Measurements from ENCODE around the gene CEP57L1. TPM values are rescaled to one million over a fixed set of nuclear protein-coding genes. Genes with fewer than 3 reads are reported as not detected.

CEP57L1 gene
- total and polyA plus RNA-seq, 3 donors from 2014 or later, result 32.5 to 50.6 (median 32.7) TPM

DNA sequence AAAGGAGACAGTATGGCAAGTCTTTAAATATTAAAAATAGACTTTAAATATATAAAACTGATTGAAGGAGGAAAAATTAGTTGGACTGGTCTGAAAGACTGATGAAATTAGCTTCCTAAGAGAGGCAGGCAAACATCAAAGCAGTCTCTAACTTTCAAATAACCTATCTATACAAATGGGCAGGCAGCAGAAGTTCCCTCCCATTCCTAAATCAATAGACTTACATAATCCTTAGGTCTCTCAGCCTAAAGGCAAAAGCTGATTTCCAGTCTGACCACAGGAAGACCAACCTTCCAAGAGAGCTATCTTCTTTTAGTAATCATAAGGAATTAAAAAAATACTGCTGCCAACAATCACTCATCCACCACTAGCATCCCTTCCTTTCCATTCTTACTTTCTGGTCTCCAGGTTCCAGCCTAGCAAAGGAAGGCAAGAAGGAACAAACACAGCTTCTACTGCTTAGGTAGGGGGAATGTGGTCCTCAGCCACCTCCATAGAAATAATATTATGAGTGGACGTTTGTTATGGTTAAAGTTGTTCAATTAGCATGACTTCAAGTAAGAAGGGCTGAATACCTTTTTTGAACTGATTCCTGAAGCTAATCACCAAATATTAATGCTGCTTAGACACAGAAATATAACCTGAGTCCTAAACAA lies 44.7 kb upstream of the CEP57L1 start:
- WGBS, 2 donors, result 62 to 71% methylated on average over 1 of the region's 1 CpG
- TF ChIP-seq, protein P1, sequence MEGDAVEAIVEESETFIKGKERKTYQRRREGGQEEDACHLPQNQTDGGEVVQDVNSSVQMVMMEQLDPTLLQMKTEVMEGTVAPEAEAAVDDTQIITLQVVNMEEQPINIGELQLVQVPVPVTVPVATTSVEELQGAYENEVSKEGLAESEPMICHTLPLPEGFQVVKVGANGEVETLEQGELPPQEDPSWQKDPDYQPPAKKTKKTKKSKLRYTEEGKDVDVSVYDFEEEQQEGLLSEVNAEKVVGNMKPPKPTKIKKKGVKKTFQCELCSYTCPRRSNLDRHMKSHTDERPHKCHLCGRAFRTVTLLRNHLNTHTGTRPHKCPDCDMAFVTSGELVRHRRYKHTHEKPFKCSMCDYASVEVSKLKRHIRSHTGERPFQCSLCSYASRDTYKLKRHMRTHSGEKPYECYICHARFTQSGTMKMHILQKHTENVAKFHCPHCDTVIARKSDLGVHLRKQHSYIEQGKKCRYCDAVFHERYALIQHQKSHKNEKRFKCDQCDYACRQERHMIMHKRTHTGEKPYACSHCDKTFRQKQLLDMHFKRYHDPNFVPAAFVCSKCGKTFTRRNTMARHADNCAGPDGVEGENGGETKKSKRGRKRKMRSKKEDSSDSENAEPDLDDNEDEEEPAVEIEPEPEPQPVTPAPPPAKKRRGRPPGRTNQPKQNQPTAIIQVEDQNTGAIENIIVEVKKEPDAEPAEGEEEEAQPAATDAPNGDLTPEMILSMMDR (IDR thresholded peaks at IDR 0.05), result no peak
- TF ChIP-seq POLR2A (IDR thresholded peaks at IDR 0.05), result no peak
- H3K4me3 ChIP-seq, result no peak overlapping the region
- no peaks in the 10 kb centered on the region for H3K36me3 ChIP-seq (ENCODE audit: low read depth, missing control alignments)
- DNase-seq, result no peak
- peaks cover 23% of the 10 kb centered on the region for H3K4me1 ChIP-seq
- intact Hi-C loops (cut with DNase I; ENCODE audit: low total_unique reads), result no loop called here
- H3K27me3 ChIP-seq, result no peaks in the 10 kb centered on the region
- H3K9me3 ChIP-seq, result no peaks in the 10 kb centered on the region
- H3K27ac ChIP-seq, result peak overlapping the region; percentile 49 to 79

DNA sequence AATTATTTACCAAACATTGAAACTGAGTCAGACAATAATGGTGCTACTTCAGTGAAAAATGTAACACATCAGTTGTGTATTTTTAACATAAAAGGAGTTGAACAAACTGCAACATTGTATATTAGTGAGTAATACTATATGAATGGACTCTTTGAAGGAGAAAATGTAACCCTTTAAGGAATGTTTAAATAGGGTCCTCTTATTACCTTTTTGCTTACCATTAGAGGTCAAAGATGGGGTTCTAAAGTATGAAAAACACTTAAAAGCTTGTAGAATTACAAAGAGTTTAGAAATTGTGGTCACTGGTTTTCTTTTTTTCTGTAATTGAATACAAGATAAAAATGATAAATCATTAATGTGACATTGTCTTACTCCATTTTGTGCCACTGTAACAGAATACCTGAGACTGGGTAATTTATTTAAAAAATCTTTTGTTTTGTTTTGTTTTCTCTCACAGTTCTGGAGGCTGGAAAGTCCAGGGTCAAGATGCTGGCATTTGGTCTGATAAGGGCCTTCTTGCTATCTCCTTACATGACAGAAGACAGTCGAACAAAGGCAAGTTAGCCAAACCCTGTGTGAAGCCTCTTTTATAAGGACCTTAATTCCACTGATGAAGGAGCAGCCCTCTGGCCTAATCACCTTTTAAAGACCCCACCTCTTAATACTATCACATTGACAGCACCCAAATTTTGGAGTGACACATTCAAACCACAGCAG lies 43.8 kb upstream of the CEP57L1 start:
- no peak for DNase-seq
- Histone ChIP-seq H3K9me3 (no peaks in the 10 kb centered on the region), H3K27ac (peak overlapping the region; percentile 60 to 79), H3K4me1 (peaks cover 23% of the 10 kb centered on the region), H3K4me3 (no peak overlapping the region), H3K27me3 (no peaks in the 10 kb centered on the region), H3K36me3 (ENCODE audit: low read depth, missing control alignments) (no peaks in the 10 kb centered on the region)
- no peak for TF ChIP-seq POLR2A (IDR thresholded peaks at IDR 0.05)
- TF ChIP-seq, protein P1 (IDR thresholded peaks at IDR 0.05), result no peak
- intact Hi-C loops (cut with DNase I; ENCODE audit: low total_unique reads), result no loop called here
- WGBS, 2 donors, result 61 to 69% methylated on average over 1 of the region's 1 CpG

DNA sequence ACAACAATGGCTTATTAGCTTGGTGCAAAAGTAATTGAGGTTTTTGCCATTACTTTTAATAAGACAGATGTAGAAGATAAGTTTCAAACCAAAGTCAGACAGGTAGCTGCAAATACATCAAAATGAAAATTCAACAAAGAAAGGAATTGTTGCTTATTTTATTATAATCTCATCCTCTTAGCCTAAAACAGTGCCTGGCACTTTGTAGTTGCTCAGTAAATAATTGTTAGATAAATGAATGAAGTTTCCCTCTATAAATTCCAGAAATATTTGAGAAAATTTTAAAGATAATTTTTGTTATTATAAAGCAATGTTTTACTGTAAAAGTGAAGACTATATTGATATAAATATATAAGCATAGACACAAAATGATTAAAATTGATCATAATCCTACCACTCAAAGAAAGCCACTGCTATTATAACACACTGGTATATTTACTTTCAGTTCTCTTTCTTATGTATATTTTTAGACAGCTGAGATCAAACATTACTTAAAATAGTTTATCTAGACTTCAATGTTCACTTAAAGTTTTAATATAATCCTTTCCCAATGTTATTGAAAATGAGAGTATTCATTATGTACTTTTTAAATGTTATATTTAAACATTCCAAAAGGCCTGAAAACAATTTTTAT lies 43.2 kb upstream of the CEP57L1 start:
- Histone ChIP-seq H3K4me1 (peaks cover 29% of the 10 kb centered on the region), H3K27me3 (no peaks in the 10 kb centered on the region), H3K9me3 (no peaks in the 10 kb centered on the region), H3K4me3 (no peak overlapping the region), H3K36me3 (ENCODE audit: low read depth, missing control alignments) (no peaks in the 10 kb centered on the region), H3K27ac (peak overlapping the region; percentile 60 to 79)
- TF ChIP-seq, protein P1 (IDR thresholded peaks at IDR 0.05), result no peak
- no peak for TF ChIP-seq POLR2A (IDR thresholded peaks at IDR 0.05)
- intact Hi-C loops (cut with DNase I; ENCODE audit: low total_unique reads), result no loop called here
- no peak for DNase-seq

DNA sequence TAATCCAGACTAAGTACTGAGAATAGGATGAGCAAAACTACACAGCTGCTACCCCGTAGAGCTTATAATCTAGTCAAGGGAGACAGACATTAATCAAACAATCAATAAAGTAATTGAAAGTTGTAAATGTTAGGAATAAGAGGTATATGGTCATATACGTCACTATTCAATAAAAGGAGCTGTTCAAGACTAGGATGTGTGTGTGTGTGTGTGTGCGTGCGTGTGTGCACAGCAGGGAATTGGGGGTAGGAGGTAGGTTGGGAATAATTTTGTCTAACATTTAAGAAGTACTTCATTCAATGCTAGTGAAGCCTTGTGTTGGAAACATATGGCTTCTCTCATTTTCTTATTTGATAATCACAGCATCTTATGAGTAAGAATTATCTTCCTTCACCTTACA lies 42.5 kb upstream of the CEP57L1 start:
- H3K9me3 ChIP-seq, result no peaks in the 10 kb centered on the region
- 86 to 94% methylated on average over 4 of the region's 4 CpGs for WGBS, 2 donors
- DNase-seq, result no peak
- H3K4me3 ChIP-seq, result no peak overlapping the region
- peaks cover 35% of the 10 kb centered on the region for H3K4me1 ChIP-seq
- peak overlapping the region; percentile 1 to 40 for H3K27ac ChIP-seq
- intact Hi-C loops (cut with DNase I; ENCODE audit: low total_unique reads), result no loop called here
- no peaks in the 10 kb centered on the region for H3K36me3 ChIP-seq (ENCODE audit: low read depth, missing control alignments)
- H3K27me3 ChIP-seq, result no peaks in the 10 kb centered on the region
- TF ChIP-seq, protein P1 (IDR thresholded peaks at IDR 0.05), result no peak
- TF ChIP-seq POLR2A (IDR thresholded peaks at IDR 0.05), result no peak
